Measurements from ENCODE around the gene HNF4A. TPM values are rescaled to one million over a fixed set of nuclear protein-coding genes. Genes with fewer than 3 reads are reported as not detected.

HNF4A gene
- total and polyA plus RNA-seq, 2 of the 13 experiments (the other 11 are each of a cell fraction or from before 2014, with no cell fraction given) = 80.9 to 169 TPM

DNA sequence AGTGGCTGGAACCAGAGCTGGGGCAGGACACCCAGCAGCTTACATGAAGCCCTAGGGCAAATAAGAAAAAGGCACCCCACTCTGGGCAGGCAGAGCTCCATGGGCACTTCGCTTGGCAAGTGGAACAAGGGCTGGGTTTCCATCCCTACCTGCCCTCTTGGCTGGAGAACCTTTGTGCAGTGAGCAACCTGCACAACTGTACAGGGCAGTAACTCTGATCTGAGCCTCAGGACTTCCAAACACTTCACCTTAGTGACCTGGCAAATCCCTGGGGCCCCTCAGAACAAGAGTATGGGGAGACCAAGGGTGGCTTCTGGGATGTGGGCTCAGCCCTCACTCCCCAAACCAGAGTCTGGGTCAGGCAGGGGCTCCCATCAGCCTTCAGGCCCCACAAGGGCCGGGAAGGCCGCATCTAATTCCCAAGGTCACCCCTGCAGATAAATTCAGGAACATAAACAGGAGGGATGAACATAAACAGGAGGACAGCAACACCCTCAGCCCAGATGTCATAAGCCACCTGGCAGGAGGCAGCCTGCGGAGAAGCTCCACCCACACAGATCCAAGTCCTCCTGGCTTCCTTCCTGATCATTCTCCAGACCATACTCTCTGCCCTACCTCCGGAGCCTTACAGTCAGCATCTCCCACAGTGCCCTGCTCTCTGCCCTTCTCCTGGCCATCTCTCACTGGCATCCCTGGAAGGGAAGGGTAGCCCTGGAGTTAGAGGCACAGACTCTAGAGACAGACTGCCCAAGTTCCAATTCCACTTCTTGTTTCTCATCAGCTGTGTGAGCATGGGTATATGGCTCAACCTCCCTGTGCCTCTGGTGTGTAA lies 37.5 kb downstream of the HNF4A start (continued):
- TF ChIP-seq, protein P1, sequence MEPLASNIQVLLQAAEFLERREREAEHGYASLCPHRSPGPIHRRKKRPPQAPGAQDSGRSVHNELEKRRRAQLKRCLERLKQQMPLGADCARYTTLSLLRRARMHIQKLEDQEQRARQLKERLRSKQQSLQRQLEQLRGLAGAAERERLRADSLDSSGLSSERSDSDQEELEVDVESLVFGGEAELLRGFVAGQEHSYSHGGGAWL (CRISPR knock-in tag; IDR thresholded peaks at IDR 0.05) = peak; percentile 25; the same call in 1 of the 2 replicates
- peak; percentile 96 for TF ChIP-seq POLR2AphosphoS5 (IDR thresholded peaks at IDR 0.05; ENCODE audit: low read depth, low read length)
- TF ChIP-seq SETDB1 (CRISPR knock-in tag; IDR thresholded peaks at IDR 0.05; ENCODE audit: borderline replicate concordance) = no peak
- TF ChIP-seq ISX (CRISPR knock-in tag; conservative IDR thresholded peaks at IDR 0.05) = no peak
- TF ChIP-seq, protein P2, sequence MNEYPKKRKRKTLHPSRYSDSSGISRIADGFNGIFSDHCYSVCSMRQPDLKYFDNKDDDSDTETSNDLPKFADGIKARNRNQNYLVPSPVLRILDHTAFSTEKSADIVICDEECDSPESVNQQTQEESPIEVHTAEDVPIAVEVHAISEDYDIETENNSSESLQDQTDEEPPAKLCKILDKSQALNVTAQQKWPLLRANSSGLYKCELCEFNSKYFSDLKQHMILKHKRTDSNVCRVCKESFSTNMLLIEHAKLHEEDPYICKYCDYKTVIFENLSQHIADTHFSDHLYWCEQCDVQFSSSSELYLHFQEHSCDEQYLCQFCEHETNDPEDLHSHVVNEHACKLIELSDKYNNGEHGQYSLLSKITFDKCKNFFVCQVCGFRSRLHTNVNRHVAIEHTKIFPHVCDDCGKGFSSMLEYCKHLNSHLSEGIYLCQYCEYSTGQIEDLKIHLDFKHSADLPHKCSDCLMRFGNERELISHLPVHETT (CRISPR knock-in tag; conservative IDR thresholded peaks at IDR 0.05) = peak; percentile 9; the same call in 1 of the 2 replicates
- TF ChIP-seq RXRB (CRISPR knock-in tag; IDR thresholded peaks at IDR 0.05; ENCODE audit: borderline replicate concordance) = peak; percentile 63; the same call in 1 of the 2 replicates
- TF ChIP-seq, protein P3, sequence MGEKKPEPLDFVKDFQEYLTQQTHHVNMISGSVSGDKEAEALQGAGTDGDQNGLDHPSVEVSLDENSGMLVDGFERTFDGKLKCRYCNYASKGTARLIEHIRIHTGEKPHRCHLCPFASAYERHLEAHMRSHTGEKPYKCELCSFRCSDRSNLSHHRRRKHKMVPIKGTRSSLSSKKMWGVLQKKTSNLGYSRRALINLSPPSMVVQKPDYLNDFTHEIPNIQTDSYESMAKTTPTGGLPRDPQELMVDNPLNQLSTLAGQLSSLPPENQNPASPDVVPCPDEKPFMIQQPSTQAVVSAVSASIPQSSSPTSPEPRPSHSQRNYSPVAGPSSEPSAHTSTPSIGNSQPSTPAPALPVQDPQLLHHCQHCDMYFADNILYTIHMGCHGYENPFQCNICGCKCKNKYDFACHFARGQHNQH (CRISPR knock-in tag; IDR thresholded peaks at IDR 0.05) = peak; percentile 73
- no peak for TF ChIP-seq ZFP82 (CRISPR knock-in tag; IDR thresholded peaks at IDR 0.05; ENCODE audit: borderline replicate concordance)
- peak; percentile 93 for TF ChIP-seq SPEN (CRISPR knock-in tag; IDR thresholded peaks at IDR 0.05; ENCODE audit: low read depth)
- TF ChIP-seq MED8 (CRISPR knock-in tag; IDR thresholded peaks at IDR 0.05; ENCODE audit: insufficient replicate concordance) = no peak
- no peak for TF ChIP-seq KLF11 (CRISPR knock-in tag; IDR thresholded peaks at IDR 0.05)
- TF ChIP-seq ISL2 (CRISPR knock-in tag; IDR thresholded peaks at IDR 0.05) = peak; percentile 77
- TF ChIP-seq KLF12 (CRISPR knock-in tag; IDR thresholded peaks at IDR 0.05; ENCODE audit: borderline replicate concordance) = no peak; the same call in 1 of the 2 replicates
- TF ChIP-seq SP1 (IDR thresholded peaks at IDR 0.05) = no peak
- TF ChIP-seq SP1 (CRISPR knock-in tag; IDR thresholded peaks at IDR 0.05) = no peak
- no peak for TF ChIP-seq SNAI1 (CRISPR knock-in tag; IDR thresholded peaks at IDR 0.05; ENCODE audit: borderline replicate concordance)
- TF ChIP-seq THAP11 (CRISPR knock-in tag; IDR thresholded peaks at IDR 0.05) = peak; percentile 61
- no peak for TF ChIP-seq ARID2 (CRISPR knock-in tag; IDR thresholded peaks at IDR 0.05; ENCODE audit: borderline replicate concordance)
- TF ChIP-seq, protein P4, sequence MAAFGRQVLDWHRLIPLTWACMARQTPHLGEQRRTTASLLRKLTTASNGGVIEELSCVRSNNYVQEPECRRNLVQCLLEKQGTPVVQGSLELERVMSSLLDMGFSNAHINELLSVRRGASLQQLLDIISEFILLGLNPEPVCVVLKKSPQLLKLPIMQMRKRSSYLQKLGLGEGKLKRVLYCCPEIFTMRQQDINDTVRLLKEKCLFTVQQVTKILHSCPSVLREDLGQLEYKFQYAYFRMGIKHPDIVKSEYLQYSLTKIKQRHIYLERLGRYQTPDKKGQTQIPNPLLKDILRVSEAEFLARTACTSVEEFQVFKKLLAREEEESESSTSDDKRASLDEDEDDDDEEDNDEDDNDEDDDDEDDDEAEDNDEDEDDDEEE (CRISPR knock-in tag; IDR thresholded peaks at IDR 0.05) = 0 out of 2 replicates have a peak, but pooled peaks have one; percentile 5
- TF ChIP-seq SP4 (CRISPR knock-in tag; IDR thresholded peaks at IDR 0.05) = peak; percentile 23; the same call in 1 of the 2 replicates
- TF ChIP-seq, protein P5, sequence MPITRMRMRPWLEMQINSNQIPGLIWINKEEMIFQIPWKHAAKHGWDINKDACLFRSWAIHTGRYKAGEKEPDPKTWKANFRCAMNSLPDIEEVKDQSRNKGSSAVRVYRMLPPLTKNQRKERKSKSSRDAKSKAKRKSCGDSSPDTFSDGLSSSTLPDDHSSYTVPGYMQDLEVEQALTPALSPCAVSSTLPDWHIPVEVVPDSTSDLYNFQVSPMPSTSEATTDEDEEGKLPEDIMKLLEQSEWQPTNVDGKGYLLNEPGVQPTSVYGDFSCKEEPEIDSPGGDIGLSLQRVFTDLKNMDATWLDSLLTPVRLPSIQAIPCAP (CRISPR knock-in tag; IDR thresholded peaks at IDR 0.05; ENCODE audit: low read depth) = no peak
- TF ChIP-seq, protein P6, sequence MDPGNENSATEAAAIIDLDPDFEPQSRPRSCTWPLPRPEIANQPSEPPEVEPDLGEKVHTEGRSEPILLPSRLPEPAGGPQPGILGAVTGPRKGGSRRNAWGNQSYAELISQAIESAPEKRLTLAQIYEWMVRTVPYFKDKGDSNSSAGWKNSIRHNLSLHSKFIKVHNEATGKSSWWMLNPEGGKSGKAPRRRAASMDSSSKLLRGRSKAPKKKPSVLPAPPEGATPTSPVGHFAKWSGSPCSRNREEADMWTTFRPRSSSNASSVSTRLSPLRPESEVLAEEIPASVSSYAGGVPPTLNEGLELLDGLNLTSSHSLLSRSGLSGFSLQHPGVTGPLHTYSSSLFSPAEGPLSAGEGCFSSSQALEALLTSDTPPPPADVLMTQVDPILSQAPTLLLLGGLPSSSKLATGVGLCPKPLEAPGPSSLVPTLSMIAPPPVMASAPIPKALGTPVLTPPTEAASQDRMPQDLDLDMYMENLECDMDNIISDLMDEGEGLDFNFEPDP (CRISPR knock-in tag; conservative IDR thresholded peaks at IDR 0.05) = 0 out of 2 replicates have a peak, but pooled peaks have one; percentile 86
- TF ChIP-seq GTF2F1 (IDR thresholded peaks at IDR 0.05; ENCODE audit: low read length) = no peak
- no peak for TF ChIP-seq ZNF260 (CRISPR knock-in tag; IDR thresholded peaks at IDR 0.05; ENCODE audit: borderline replicate concordance, low read depth)
